Thoracic aorta (tissue), 2 donors: ENCODE data around the gene SLC39A3. TPM values are rescaled to one million over a fixed set of nuclear protein-coding genes. Genes with fewer than 3 reads are reported as not detected.
A peak's percentile ranks its signal among the peaks of the same experiment; 100 is the strongest.

Experiments used
- ATAC-seq: fragments of 150-250 bp; one replicate; pipeline ENCODE4 v1.8.0; 2017; ENCODE audit warnings: low read depth; ENCODE audit not compliant: insufficient number of reproducible peaks, low FRiP score
- DNase-seq: peaks from one replicate; pipeline ENCODE4 v3.0.0-alpha.2; 2020; ENCODE audit warnings: low spot score
- H3K27ac ChIP-seq, 2 donors: fragments of 200-600 bp; sonication (generic); 1 replicate in 1 of 2; 2 replicates in 1 of 2; pipeline ENCODE4 v1.5.1; 2016; ENCODE audit warnings: mild to moderate bottlenecking in 2 of 2, moderate library complexity in 2 of 2
- H3K27me3 ChIP-seq: fragments of 200-600 bp; sonication (generic); replicated peaks from 2 replicates; pipeline ENCODE4 v1.6.0; 2016; ENCODE audit warnings: mild to moderate bottlenecking; ENCODE audit not compliant: insufficient read depth
- H3K36me3 ChIP-seq: fragments of 200-600 bp; sonication (generic); one replicate; pipeline ENCODE4 v1.5.1; 2016
- H3K4me1 ChIP-seq, 2 donors: fragments of 200-600 bp; sonication (generic); 1 replicate in 1 of 2; 2 replicates in 1 of 2; pipeline versions ENCODE4 v1.5.1 to v1.6.0; 2016; ENCODE audit warnings: low read depth in 2 of 2, mild to moderate bottlenecking in 1 of 2; ENCODE audit not compliant: control insufficient read depth in 1 of 2
- H3K4me3 ChIP-seq: fragments of 200-600 bp; sonication (generic); 2 replicates; pipeline ENCODE4 v1.5.1; 2016; ENCODE audit warnings: mild to moderate bottlenecking
- H3K9me3 ChIP-seq: fragments of 200-600 bp; sonication (generic); 2 replicates; pipeline ENCODE4 v1.5.1; 2016
- CTCF ChIP-seq: fragments of 200-600 bp; sonication (generic); IDR thresholded peaks from one replicate; pipeline ENCODE4 v1.5.1; 2019; ENCODE audit warnings: antibody characterized with exemption
- total RNA-seq, 2 donors: library from RNA; depleted of rRNA; stranded (reverse); fragments of >200 nt; gene quantifications; one replicate each; pipeline versions ENCODE4 v1.1.0 to v1.2.3, GENCODE V29; 2016

Gene SLC39A3
- total RNA-seq, 2 donors from 2014 or later: 26.6 to 37.6 TPM

- Histone ChIP-seq H3K4me1 (peaks cover 12 to 39% of the 10 kb centered on the region in 2 donors), H3K27me3 (no peaks in the 10 kb centered on the region), H3K27ac (no peak overlapping the region), H3K36me3 (no peaks in the 10 kb centered on the region), H3K4me3 (peak overlapping the region; percentile 56), H3K9me3 (no peaks in the 10 kb centered on the region)
- no peak for ATAC-seq
- TF ChIP-seq CTCF: no peak
- no peak for DNase-seq
Observed at GRCh38 chr19:2721570-2722540, 18.0 kb downstream of the SLC39A3 start.

DNA sequence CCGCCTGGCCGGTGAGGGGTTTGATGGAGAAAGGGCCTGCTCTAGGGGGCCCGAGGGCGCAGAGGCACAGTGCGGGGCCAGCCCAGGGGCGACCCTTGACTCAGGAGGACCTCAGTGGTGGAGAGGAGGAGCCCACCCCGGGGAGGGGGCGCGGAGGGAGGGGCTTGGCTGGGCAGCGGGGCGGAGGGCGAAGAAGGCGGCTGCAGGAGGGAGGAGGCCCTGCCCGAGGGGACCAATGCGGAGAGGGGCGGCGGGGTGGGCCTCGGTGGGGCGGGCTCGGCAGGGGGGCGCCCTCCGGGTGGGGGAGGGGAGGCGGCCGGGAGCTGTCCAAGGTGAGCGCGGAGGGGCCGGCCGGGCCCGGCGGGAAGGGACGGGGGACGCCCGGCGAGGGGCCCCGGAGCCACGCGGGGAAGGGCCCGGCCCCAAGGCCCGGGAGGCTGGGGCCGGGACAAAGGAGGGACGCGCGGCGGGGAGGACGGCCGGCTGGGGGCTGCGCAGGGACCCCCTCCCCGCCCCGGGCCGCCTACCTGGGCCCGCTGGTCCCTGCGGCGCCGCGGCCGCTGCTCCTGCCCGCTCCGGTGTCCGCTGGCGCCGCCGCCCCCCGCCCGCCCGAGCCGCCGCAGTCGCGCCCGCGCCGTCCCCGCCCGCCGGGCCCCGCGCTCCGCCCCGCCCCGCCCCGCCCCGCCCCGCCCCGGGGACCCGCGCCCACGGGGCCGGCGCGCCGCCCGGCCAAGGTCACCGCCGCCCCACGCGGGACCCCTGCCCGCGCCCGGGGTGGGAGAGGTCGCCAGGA, 18.8 kb downstream of the SLC39A3 start, which contains the start of gene DIRAS1:
Gene DIRAS1, minus strand, starts transcription at position 596 of the 793 bp plus-strand sequence. CDS start 3,566 bp downstream, outside the sequence.
- ATAC-seq: no peak

DNA sequence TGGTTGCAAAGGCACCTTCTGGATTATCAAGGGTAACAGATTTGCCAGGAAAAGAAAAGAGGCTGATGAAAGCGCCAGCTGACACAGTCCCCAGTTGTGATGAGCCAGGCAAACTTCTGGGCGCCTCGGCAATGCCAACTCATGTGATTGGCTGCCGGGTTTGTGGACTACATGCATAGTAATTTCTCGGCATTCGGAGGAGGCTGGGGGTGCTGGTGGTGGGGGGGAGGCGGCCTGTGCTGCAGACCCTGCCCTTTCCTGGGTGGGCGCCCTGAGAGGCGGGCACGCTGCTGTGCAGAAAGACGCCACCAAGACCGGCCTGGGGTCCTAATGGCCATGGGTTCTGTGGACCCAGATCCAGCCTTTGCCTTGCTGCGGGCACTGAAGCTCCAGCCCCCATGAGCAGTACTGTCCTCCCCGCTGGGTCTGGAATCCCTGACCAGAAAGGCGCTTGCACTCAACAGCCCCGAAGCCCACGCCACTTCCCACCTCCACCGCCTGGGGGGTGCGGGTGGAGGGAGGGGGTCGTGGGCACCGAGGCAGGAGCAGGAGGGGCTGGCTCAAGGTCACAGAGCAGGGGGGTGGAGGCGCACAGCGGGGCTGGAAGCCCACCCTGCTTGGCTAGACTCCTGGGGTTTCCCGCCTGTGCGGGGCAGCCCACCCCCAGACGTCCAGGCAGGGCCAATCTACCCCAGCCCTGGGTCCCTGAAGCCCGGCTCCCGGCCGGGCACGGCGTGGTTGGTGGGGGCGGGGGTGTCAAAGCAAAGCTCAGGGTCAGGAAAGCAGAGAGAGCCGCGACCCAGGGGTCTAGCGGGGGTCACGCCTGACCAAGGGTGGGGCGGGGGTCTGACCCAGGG, 19.7 kb downstream of the SLC39A3 start:
- DNase-seq (no peak), ATAC-seq (no peak)
- H3K4me1 ChIP-seq: peaks cover 12 to 39% of the 10 kb centered on the region in 2 donors
- H3K9me3 ChIP-seq: peaks cover 4% of the 10 kb centered on the region
- no peak for TF ChIP-seq CTCF
- H3K36me3 ChIP-seq: no peaks in the 10 kb centered on the region
- H3K4me3 ChIP-seq: peak overlapping the region; percentile 42
- H3K27ac ChIP-seq: no peak overlapping the region
- no peaks in the 10 kb centered on the region for H3K27me3 ChIP-seq

More for the DNA sequence above, 18.8 kb downstream of the SLC39A3 start, which contains the start of gene DIRAS1:
- Histone ChIP-seq H3K4me3 (peak within 1 kb of the TSS; percentile 56), H3K27me3 (no peaks in the 10 kb centered on the region), H3K36me3 (no peaks in the 10 kb centered on the region), H3K4me1 (peaks cover 12 to 39% of the 10 kb centered on the region in 2 donors), H3K27ac (no peak within 1 kb of the TSS), H3K9me3 (no peaks in the 10 kb centered on the region)
- no peak for DNase-seq
- TF ChIP-seq CTCF: no peak

- ATAC-seq (no peak), DNase-seq (no peak)
- Histone ChIP-seq H3K27me3 (no peaks in the 10 kb centered on the region), H3K4me1 (peaks cover 12 to 39% of the 10 kb centered on the region in 2 donors), H3K27ac (no peak overlapping the region), H3K9me3 (peaks cover 5% of the 10 kb centered on the region), H3K36me3 (no peaks in the 10 kb centered on the region), H3K4me3 (no peak overlapping the region)
- no peak for TF ChIP-seq CTCF
Observed at GRCh38 chr19:2719232-2719735, 20.5 kb downstream of the SLC39A3 start.
